GM23248 (cell line): ENCODE data around the gene S1PR5. TPM values are rescaled to one million over a fixed set of nuclear protein-coding genes. Genes with fewer than 3 reads are reported as not detected.

Experiments
- DNase-seq: peaks from one replicate; pipeline ENCODE4 v3.0.0-alpha.2; 2015
- H2AFZ ChIP-seq: fragments of 200-600 bp; sonication (generic); 2 replicates; pipeline ENCODE4 v1.6.1; 2016; ENCODE audit warnings: antibody characterized with exemption
- H3F3A ChIP-seq: fragments of 200-600 bp; sonication (generic); 2 replicates; pipeline ENCODE4 v1.6.1; 2016; ENCODE audit warnings: mild to moderate bottlenecking, antibody characterized with exemption, mixed run types; ENCODE audit not compliant: insufficient read depth
- H3K27ac ChIP-seq: fragments of 200-600 bp; sonication (generic); 2 replicates; pipeline ENCODE4 v1.5.1; 2016; ENCODE audit warnings: mild to moderate bottlenecking
- H3K27me3 ChIP-seq: fragments of 200-600 bp; sonication (generic); replicated peaks from 2 replicates; pipeline ENCODE4 v1.6.1; 2016; ENCODE audit warnings: mild to moderate bottlenecking; ENCODE audit not compliant: insufficient read depth
- H3K36me3 ChIP-seq: fragments of 200-600 bp; sonication (generic); 2 replicates; pipeline ENCODE4 v1.6.1; 2016; ENCODE audit warnings: low read depth, mild to moderate bottlenecking
- H3K4me1 ChIP-seq: fragments of 200-600 bp; sonication (generic); 2 replicates; pipeline ENCODE4 v1.6.1; 2016; ENCODE audit warnings: mild to moderate bottlenecking; ENCODE audit not compliant: insufficient read depth
- H3K4me2 ChIP-seq: fragments of 200-600 bp; sonication (generic); one replicate; pipeline ENCODE4 v1.6.1; 2016; ENCODE audit warnings: mild to moderate bottlenecking; ENCODE audit not compliant: unreplicated experiment
- H3K4me3 ChIP-seq: fragments of 200-600 bp; sonication (generic); 2 replicates; pipeline ENCODE4 v1.5.1; 2016; ENCODE audit warnings: mild to moderate bottlenecking
- H3K79me2 ChIP-seq: fragments of 200-600 bp; sonication (generic); 2 replicates; pipeline ENCODE4 v1.6.1; 2016; ENCODE audit warnings: mild to moderate bottlenecking; ENCODE audit not compliant: insufficient read depth
- H3K9ac ChIP-seq: fragments of 200-600 bp; sonication (generic); 2 replicates; pipeline ENCODE4 v1.6.1; 2016; ENCODE audit warnings: mild to moderate bottlenecking
- H3K9me2 ChIP-seq: fragments of 200-600 bp; sonication (generic); 2 replicates; pipeline ENCODE4 v1.6.1; 2016; ENCODE audit warnings: mixed run types, mild to moderate bottlenecking, moderate library complexity; ENCODE audit not compliant: insufficient read depth
- H3K9me3 ChIP-seq: fragments of 200-600 bp; sonication (generic); one replicate; pipeline ENCODE4 v1.6.1; 2017; ENCODE audit warnings: low read depth
- H4K20me1 ChIP-seq: fragments of 200-600 bp; sonication (generic); 2 replicates; pipeline ENCODE4 v1.6.0; 2016; ENCODE audit not compliant: insufficient read depth
- EZH2 ChIP-seq: fragments of 200-600 bp; sonication (generic); IDR thresholded peaks from 2 replicates; pipeline ENCODE4 v1.6.1; 2018; ENCODE audit warnings: antibody characterized with exemption, mild to moderate bottlenecking; ENCODE audit not compliant: insufficient read depth, poor library complexity, severe bottlenecking
- EZH2phosphoT487 ChIP-seq: fragments of 200-600 bp; sonication (generic); IDR thresholded peaks from 2 replicates; pipeline ENCODE4 v1.6.1; 2018; ENCODE audit warnings: antibody characterized with exemption, moderate library complexity, mild to moderate bottlenecking, low read depth; ENCODE audit not compliant: insufficient read depth
- WGBS, 2 experiments: methylation state at CpG; one replicate each; pipeline ENCODE4 v1.1.6; 2015 to 2017; ENCODE audit warnings: low lambda C conversion rate in 2 of 2, low coverage in 1 of 2; ENCODE audit errors: missing lambda C conversion rate in 2 of 2; 5-methylcytosine and 5-hydroxymethylcytosine counted together
- in situ Hi-C: fragments of 300-500 bp; cut with MboI; formaldehyde crosslinking; loops from 2 replicates; pipeline ENCODE4 v1.15.0; 2020
- polyA plus RNA-seq: library from polyadenylated mRNA; unstranded; fragments of >200 nt; fragmentation: Nextera tagmentation; extraction: Ambion mirVana; gene quantifications from 2 replicates; pipeline ENCODE4 v1.2.1, GENCODE V29; 2016
- total RNA-seq: library from RNA; depleted of rRNA; stranded (reverse); fragments of >200 nt; shearing (Covaris generic); gene quantifications from 2 replicates; pipeline ENCODE4 v1.2.3, GENCODE V29; 2014; rRNA removed

S1PR5 gene
- total RNA-seq, result 1.8 and 3.3 TPM in 2 replicates
- polyA plus RNA-seq, result 1.2 and 1.6 TPM in 2 replicates

DNA sequence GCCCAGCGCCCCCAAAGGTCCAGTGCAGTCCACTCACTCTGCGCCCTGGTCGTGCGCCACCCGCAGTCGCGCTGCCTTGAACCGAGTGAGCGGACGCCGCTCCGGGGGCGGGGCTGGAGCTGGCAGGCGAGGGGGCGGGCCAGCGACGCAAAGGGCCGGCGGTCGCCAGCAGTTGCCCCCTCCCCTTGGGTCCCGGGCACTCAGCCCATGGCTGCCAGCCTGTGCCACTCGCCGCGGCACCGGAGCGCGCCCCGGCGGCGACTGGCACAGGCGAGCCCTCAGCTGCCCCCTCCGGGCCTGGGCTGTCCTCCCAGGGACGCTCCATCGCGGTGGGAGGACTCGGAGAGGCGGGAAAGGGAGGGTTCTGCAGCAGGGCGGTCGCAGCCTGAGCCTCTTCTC is at the start of gene S1PR5:
Gene S1PR5 (minus strand): TSS at position 87 of the 399 bp plus-strand sequence. CDS start 2,436 bp downstream, outside the sequence.
- DNase-seq, result peak; percentile 54
- no peak within 1 kb of the TSS for H3K27ac ChIP-seq
- TF ChIP-seq EZH2phosphoT487, result no peak
- TF ChIP-seq EZH2, result no peak
- H3F3A ChIP-seq, result 0 out of 2 replicates have a peak, but pooled peaks cover 1% of the 10 kb centered on the region
- peak within 1 kb of the TSS; percentile 65 for H3K4me2 ChIP-seq
- in situ Hi-C loops, result no loop called here
- peak within 1 kb of the TSS; percentile 53; the same call in 1 of the 2 replicates for H3K9ac ChIP-seq
- H4K20me1 ChIP-seq, result no peaks in the 10 kb centered on the region
- no peaks in the 10 kb centered on the region for H3K36me3 ChIP-seq
- H3K4me3 ChIP-seq, result peak within 1 kb of the TSS; percentile 65
- H3K27me3 ChIP-seq, result peaks cover 12% of the 10 kb centered on the region
- peak within 1 kb of the TSS; percentile 78 for H2AFZ ChIP-seq
- H3K79me2 ChIP-seq, result no peaks in the 10 kb centered on the region
- H3K9me2 ChIP-seq, result no peaks in the 10 kb centered on the region
- H3K4me1 ChIP-seq, result no peaks in the 10 kb centered on the region
- WGBS, 2 experiments, result 1 to 3% methylated on average over 19 to 23 of the region's 39 CpGs
- H3K9me3 ChIP-seq, result no peaks in the 10 kb centered on the region

- H3K4me2 ChIP-seq, result peak overlapping the region; percentile 75
- peak overlapping the region; percentile 87 for H3K9ac ChIP-seq
- peaks cover 8% of the 10 kb centered on the region for H3F3A ChIP-seq
- TF ChIP-seq EZH2phosphoT487, result no peak
- TF ChIP-seq EZH2, result no peak
- H3K36me3 ChIP-seq, result no peaks in the 10 kb centered on the region
- H3K79me2 ChIP-seq, result peaks cover 28% of the 10 kb centered on the region
- peak overlapping the region; percentile 78 for H3K4me3 ChIP-seq
- peaks cover 18% of the 10 kb centered on the region; the same call in 1 of the 2 replicates for H3K4me1 ChIP-seq
- in situ Hi-C loops, result no loop called here
- no peaks in the 10 kb centered on the region for H3K9me3 ChIP-seq
- WGBS, 2 experiments, result 76% methylated on average over 19 of the region's 19 CpGs
- H3K9me2 ChIP-seq, result no peaks in the 10 kb centered on the region
- no peaks in the 10 kb centered on the region for H3K27me3 ChIP-seq
- H4K20me1 ChIP-seq, result no peaks in the 10 kb centered on the region
- H2AFZ ChIP-seq, result peak overlapping the region; percentile 65
- peak overlapping the region; percentile 64 for H3K27ac ChIP-seq
- DNase-seq, result peak; percentile 20
These were observed 49.6 kb upstream of the S1PR5 start for GRCh38 chr19:10566658-10567410.

- Histone ChIP-seq H4K20me1 (no peaks in the 10 kb centered on the region), H3F3A (peaks cover 8% of the 10 kb centered on the region), H3K79me2 (peaks cover 28% of the 10 kb centered on the region), H3K9ac (peak overlapping the region; percentile 87), H2AFZ (peak overlapping the region; percentile 65), H3K9me3 (no peaks in the 10 kb centered on the region), H3K27me3 (no peaks in the 10 kb centered on the region), H3K4me3 (peak overlapping the region; percentile 73), H3K9me2 (no peaks in the 10 kb centered on the region), H3K36me3 (no peaks in the 10 kb centered on the region), H3K4me2 (peak overlapping the region; percentile 75), H3K27ac (peak overlapping the region; percentile 64), H3K4me1 (peaks cover 18% of the 10 kb centered on the region; the same call in 1 of the 2 replicates)
- TF ChIP-seq EZH2, result no peak
- no peak for TF ChIP-seq EZH2phosphoT487
- no peak for DNase-seq
- in situ Hi-C loops, result no loop called here
- 2 to 3% methylated on average over 4 of the region's 4 CpGs for whole genome bisulfite sequencing, 2 experiments
These were observed 49.1 kb upstream of the S1PR5 start for GRCh38 chr19:10566408-10566657.

GRCh38 chr19:10565567-10566407 is 48.5 kb upstream of the S1PR5 start, which contains the start of gene KRI1:
Gene KRI1 (minus strand): TSS chr19:10566010. CDS start chr19:10565999, 11 bp downstream.
- in situ Hi-C loops, result no loop called here
- WGBS, 2 experiments, result 1 to 2% methylated on average over 53 to 70 of the region's 94 CpGs
- no peak for TF ChIP-seq EZH2phosphoT487
- TF ChIP-seq EZH2, result no peak

More at GRCh38 chr19:10565567-10566407, 48.5 kb upstream of the S1PR5 start, which contains the start of gene KRI1:
- Histone ChIP-seq H3K9ac (peak within 1 kb of the TSS; percentile 87), H3K79me2 (peaks cover 28% of the 10 kb centered on the region), H2AFZ (peak within 1 kb of the TSS; percentile 90), H3K9me3 (no peaks in the 10 kb centered on the region), H4K20me1 (no peaks in the 10 kb centered on the region), H3K27ac (peak within 1 kb of the TSS; percentile 64), H3K4me2 (peak within 1 kb of the TSS; percentile 75), H3K4me3 (peak within 1 kb of the TSS; percentile 80), H3K27me3 (no peaks in the 10 kb centered on the region), H3F3A (peaks cover 8% of the 10 kb centered on the region), H3K36me3 (no peaks in the 10 kb centered on the region), H3K9me2 (no peaks in the 10 kb centered on the region), H3K4me1 (peaks cover 18% of the 10 kb centered on the region; the same call in 1 of the 2 replicates)
- DNase-seq, result peak; percentile 99
